GM23248 (cell line): ENCODE data around the gene NF1. TPM values are rescaled to one million over a fixed set of nuclear protein-coding genes. Genes with fewer than 3 reads are reported as not detected.
"Not testable (repeated sequence)": the region's sequence is repeated elsewhere in the genome, so short reads cannot be mapped to it uniquely, and the experiment has no call there.

Source experiments
- DNase-seq: peaks from one replicate; pipeline ENCODE4 v3.0.0-alpha.2; 2015
- H2AFZ ChIP-seq: fragments of 200-600 bp; sonication (generic); 2 replicates; pipeline ENCODE4 v1.6.1; 2016; ENCODE audit warnings: antibody characterized with exemption
- H3F3A ChIP-seq: fragments of 200-600 bp; sonication (generic); 2 replicates; pipeline ENCODE4 v1.6.1; 2016; ENCODE audit warnings: mild to moderate bottlenecking, antibody characterized with exemption, mixed run types; ENCODE audit not compliant: insufficient read depth
- H3K27ac ChIP-seq: fragments of 200-600 bp; sonication (generic); 2 replicates; pipeline ENCODE4 v1.5.1; 2016; ENCODE audit warnings: mild to moderate bottlenecking
- H3K27me3 ChIP-seq: fragments of 200-600 bp; sonication (generic); replicated peaks from 2 replicates; pipeline ENCODE4 v1.6.1; 2016; ENCODE audit warnings: mild to moderate bottlenecking; ENCODE audit not compliant: insufficient read depth
- H3K36me3 ChIP-seq: fragments of 200-600 bp; sonication (generic); 2 replicates; pipeline ENCODE4 v1.6.1; 2016; ENCODE audit warnings: low read depth, mild to moderate bottlenecking
- H3K4me1 ChIP-seq: fragments of 200-600 bp; sonication (generic); 2 replicates; pipeline ENCODE4 v1.6.1; 2016; ENCODE audit warnings: mild to moderate bottlenecking; ENCODE audit not compliant: insufficient read depth
- H3K4me2 ChIP-seq: fragments of 200-600 bp; sonication (generic); one replicate; pipeline ENCODE4 v1.6.1; 2016; ENCODE audit warnings: mild to moderate bottlenecking; ENCODE audit not compliant: unreplicated experiment
- H3K4me3 ChIP-seq: fragments of 200-600 bp; sonication (generic); 2 replicates; pipeline ENCODE4 v1.5.1; 2016; ENCODE audit warnings: mild to moderate bottlenecking
- H3K79me2 ChIP-seq: fragments of 200-600 bp; sonication (generic); 2 replicates; pipeline ENCODE4 v1.6.1; 2016; ENCODE audit warnings: mild to moderate bottlenecking; ENCODE audit not compliant: insufficient read depth
- H3K9ac ChIP-seq: fragments of 200-600 bp; sonication (generic); 2 replicates; pipeline ENCODE4 v1.6.1; 2016; ENCODE audit warnings: mild to moderate bottlenecking
- H3K9me2 ChIP-seq: fragments of 200-600 bp; sonication (generic); 2 replicates; pipeline ENCODE4 v1.6.1; 2016; ENCODE audit warnings: mixed run types, mild to moderate bottlenecking, moderate library complexity; ENCODE audit not compliant: insufficient read depth
- H3K9me3 ChIP-seq: fragments of 200-600 bp; sonication (generic); one replicate; pipeline ENCODE4 v1.6.1; 2017; ENCODE audit warnings: low read depth
- H4K20me1 ChIP-seq: fragments of 200-600 bp; sonication (generic); 2 replicates; pipeline ENCODE4 v1.6.0; 2016; ENCODE audit not compliant: insufficient read depth
- EZH2 ChIP-seq: fragments of 200-600 bp; sonication (generic); IDR thresholded peaks from 2 replicates; pipeline ENCODE4 v1.6.1; 2018; ENCODE audit warnings: antibody characterized with exemption, mild to moderate bottlenecking; ENCODE audit not compliant: insufficient read depth, poor library complexity, severe bottlenecking
- EZH2phosphoT487 ChIP-seq: fragments of 200-600 bp; sonication (generic); IDR thresholded peaks from 2 replicates; pipeline ENCODE4 v1.6.1; 2018; ENCODE audit warnings: antibody characterized with exemption, moderate library complexity, mild to moderate bottlenecking, low read depth; ENCODE audit not compliant: insufficient read depth
- WGBS, 2 experiments: methylation state at CpG; one replicate each; pipeline ENCODE4 v1.1.6; 2015 to 2017; ENCODE audit warnings: low lambda C conversion rate in 2 of 2, low coverage in 1 of 2; ENCODE audit errors: missing lambda C conversion rate in 2 of 2; 5-methylcytosine and 5-hydroxymethylcytosine counted together
- in situ Hi-C: fragments of 300-500 bp; cut with MboI; formaldehyde crosslinking; loops from 2 replicates; pipeline ENCODE4 v1.15.0; 2020
- polyA plus RNA-seq: library from polyadenylated mRNA; unstranded; fragments of >200 nt; fragmentation: Nextera tagmentation; extraction: Ambion mirVana; gene quantifications from 2 replicates; pipeline ENCODE4 v1.2.1, GENCODE V29; 2016
- total RNA-seq: library from RNA; depleted of rRNA; stranded (reverse); fragments of >200 nt; shearing (Covaris generic); gene quantifications from 2 replicates; pipeline ENCODE4 v1.2.3, GENCODE V29; 2014

NF1 gene
- total and polyA plus RNA-seq, 2 experiments from 2014 or later: 6.1 to 24.4 TPM

DNA sequence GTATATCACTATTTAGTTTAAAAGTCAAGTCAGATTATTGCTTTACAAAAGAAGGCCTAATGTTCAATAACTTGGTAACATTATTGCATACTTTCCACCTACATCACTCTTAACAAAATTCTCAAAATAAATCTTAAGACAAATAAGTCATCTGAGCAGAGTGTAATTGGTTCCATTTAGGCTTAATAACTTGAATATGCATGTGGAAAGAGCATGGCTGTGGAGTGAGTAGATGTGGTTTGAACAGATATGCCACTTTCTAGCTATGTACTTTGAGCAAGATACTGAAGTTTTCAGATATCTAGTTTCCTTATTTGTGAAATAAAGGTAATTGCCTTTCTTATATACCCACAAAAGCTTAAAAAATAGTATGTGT is 233.4 kb downstream of the NF1 start:
- H3K27ac ChIP-seq: peak overlapping the region; percentile 80

DNA sequence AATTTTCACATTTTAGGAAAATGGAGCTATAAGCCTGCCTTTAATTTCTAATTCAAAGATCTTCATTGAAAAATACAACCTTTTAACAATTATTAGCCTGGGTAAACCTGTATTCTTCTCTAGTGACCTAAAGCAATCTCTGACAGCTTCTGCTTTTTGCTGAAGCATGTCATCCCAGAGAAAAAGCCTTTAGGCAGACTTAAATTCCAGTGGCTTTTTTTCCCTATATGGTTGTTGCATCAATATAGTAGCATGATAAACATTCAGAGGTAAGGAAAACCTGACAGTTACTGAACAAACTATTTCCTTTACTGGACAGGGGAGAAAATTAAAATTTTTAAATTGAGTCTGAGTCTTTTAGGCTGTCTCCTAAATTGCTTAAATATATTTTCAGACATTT is 234.4 kb downstream of the NF1 start:
- H3K36me3 ChIP-seq: peaks cover 10% of the 10 kb centered on the region
- H3K27ac ChIP-seq: no peak overlapping the region
- H3K4me1 ChIP-seq: peaks cover 36% of the 10 kb centered on the region
- H2AFZ ChIP-seq: no peak overlapping the region
- peaks cover 34% of the 10 kb centered on the region for H3F3A ChIP-seq
- H3K9ac ChIP-seq: no peak overlapping the region
- TF ChIP-seq EZH2: no peak
- no peak for TF ChIP-seq EZH2phosphoT487
- H3K27me3 ChIP-seq: no peaks in the 10 kb centered on the region
- peak overlapping the region; percentile 50 for H3K4me2 ChIP-seq
- H4K20me1 ChIP-seq: no peaks in the 10 kb centered on the region
- in situ Hi-C loops: no loop called here
- no peak overlapping the region for H3K4me3 ChIP-seq
- H3K9me3 ChIP-seq: no peaks in the 10 kb centered on the region
- peak; percentile 34 for DNase-seq
- H3K79me2 ChIP-seq: no peaks in the 10 kb centered on the region
- H3K9me2 ChIP-seq: no peaks in the 10 kb centered on the region

More for the DNA sequence above, 233.4 kb downstream of the NF1 start:
- Histone ChIP-seq H3K9me3 (no peaks in the 10 kb centered on the region), H3K4me1 (peaks cover 36% of the 10 kb centered on the region), H3K4me2 (peak overlapping the region; percentile 50), H3K27me3 (no peaks in the 10 kb centered on the region), H3F3A (peaks cover 34% of the 10 kb centered on the region), H3K36me3 (peaks cover 10% of the 10 kb centered on the region), H2AFZ (no peak overlapping the region), H3K79me2 (no peaks in the 10 kb centered on the region), H3K9me2 (no peaks in the 10 kb centered on the region), H3K9ac (peak overlapping the region; percentile 35), H3K4me3 (peak overlapping the region; percentile 10; the same call in 1 of the 2 replicates), H4K20me1 (no peaks in the 10 kb centered on the region)
- DNase-seq: peak; percentile 77
- TF ChIP-seq EZH2phosphoT487 (0 out of 2 replicates have a peak, but pooled peaks have one; percentile 2), EZH2 (no peak)
- in situ Hi-C loops: no loop called here

DNA sequence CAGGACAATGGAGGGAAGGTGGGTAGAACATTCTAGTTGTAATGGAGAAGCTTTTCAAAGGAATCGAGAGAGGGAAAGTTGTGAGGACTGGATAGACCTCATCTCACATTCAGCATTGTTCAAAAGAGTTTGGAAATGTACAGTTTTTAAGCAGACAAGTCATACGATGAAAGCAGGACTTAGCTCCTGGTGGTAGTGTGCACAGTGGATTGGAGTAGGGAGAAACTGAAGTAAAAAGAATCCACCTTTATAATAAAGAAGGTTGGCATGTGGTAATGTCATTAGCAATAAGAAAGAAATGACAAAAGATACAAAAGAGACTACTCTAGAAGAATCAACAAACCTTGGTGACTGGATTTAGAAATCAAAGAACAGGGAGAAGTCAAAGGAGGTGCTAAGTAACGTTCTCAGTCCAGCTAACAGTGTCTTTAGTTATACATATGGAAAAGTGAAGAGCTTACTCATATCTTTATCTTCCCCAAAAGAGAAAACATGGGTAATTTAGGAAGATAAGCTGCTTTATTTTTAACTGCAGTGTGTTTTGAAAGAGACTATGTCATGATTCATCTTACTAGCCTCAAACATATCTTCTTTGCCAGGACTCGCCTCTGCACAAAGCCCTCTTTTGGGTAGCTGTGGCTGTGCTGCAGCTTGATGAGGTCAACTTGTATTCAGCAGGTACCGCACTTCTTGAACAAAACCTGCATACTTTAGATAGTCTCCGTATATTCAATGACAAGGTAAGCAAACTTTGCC is 245.3 kb downstream of the NF1 start:
- Histone ChIP-seq H3K9ac (no peak overlapping the region), H3K9me3 (no peaks in the 10 kb centered on the region), H3F3A (peaks cover 26% of the 10 kb centered on the region), H3K79me2 (no peaks in the 10 kb centered on the region), H3K27ac (peak overlapping the region; percentile 27), H3K4me1 (peaks cover 15% of the 10 kb centered on the region), H3K4me2 (peak overlapping the region; percentile 48), H3K9me2 (no peaks in the 10 kb centered on the region), H2AFZ (no peak overlapping the region), H4K20me1 (no peaks in the 10 kb centered on the region), H3K27me3 (no peaks in the 10 kb centered on the region), H3K36me3 (peaks cover 28% of the 10 kb centered on the region), H3K4me3 (no peak overlapping the region)
- peak; percentile 86 for DNase-seq
- WGBS, 2 experiments: 63 to 65% methylated on average over 6 of the region's 6 CpGs
- TF ChIP-seq EZH2 (no peak), EZH2phosphoT487 (no peak)
- in situ Hi-C loops: no loop called here

DNA sequence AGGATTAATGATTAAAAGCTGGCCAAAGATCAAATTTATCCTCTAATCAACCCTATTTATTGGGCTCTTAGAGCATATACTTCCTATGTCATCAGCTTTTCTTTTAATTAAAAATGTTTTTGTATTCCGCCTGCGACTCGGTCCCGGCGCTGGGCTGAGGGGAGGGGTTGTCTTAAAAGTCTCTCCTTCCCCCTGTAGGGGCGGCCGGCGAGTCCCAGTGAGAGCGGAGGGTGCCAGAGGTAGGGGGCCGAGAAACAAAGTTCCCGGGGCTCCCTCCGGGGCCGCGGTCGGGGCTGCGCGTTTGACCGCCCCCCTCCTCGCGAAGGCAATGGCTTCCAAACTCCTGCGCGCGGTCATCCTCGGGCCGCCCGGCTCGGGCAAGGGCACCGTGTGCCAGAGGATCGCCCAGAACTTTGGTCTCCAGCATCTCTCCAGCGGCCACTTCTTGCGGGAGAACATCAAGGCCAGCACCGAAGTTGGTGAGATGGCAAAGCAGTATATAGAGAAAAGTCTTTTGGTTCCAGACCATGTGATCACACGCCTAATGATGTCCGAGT is 250.5 kb downstream of the NF1 start:
- H3K4me2 ChIP-seq, H2AFZ ChIP-seq, H3K4me3 ChIP-seq, H3K79me2 ChIP-seq, H3K4me1 ChIP-seq, H3F3A ChIP-seq, H4K20me1 ChIP-seq, H3K9ac ChIP-seq, H3K9me2 ChIP-seq, in situ Hi-C loops, DNase-seq, H3K27me3 ChIP-seq, H3K9me3 ChIP-seq, H3K27ac ChIP-seq: not testable (repeated sequence)
- peaks cover 21% of the 10 kb centered on the region for H3K36me3 ChIP-seq
- WGBS, 2 experiments: 85 to 86% methylated on average over 16 to 25 of the region's 34 CpGs

DNA sequence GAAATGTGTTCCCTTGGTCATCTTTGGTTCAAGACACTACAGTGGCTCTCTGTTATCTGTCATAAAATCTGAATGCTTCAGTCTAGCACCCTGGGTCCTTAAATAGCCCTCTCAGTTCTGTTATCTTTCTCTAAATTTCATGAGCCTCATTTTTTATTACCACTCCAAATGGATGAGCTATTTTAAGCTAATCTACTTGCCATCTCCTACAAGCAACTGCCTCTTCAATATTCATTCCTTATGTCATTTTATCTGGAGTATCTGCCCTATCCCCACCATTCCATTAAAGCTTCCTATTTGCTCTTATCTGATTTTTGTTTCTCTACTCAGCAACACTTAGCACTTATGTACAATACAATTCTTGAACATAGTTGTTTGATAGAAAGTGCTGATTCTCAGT is 254.7 kb downstream of the NF1 start:
- DNase-seq: no peak
- H3K27ac ChIP-seq: no peak overlapping the region
- in situ Hi-C loops: no loop called here

More for the DNA sequence above, 254.7 kb downstream of the NF1 start:
- no peak overlapping the region for H3K9ac ChIP-seq
- H3K27me3 ChIP-seq: no peaks in the 10 kb centered on the region
- no peaks in the 10 kb centered on the region for H3F3A ChIP-seq
- H4K20me1 ChIP-seq: no peaks in the 10 kb centered on the region
- H3K4me1 ChIP-seq: no peaks in the 10 kb centered on the region
- H2AFZ ChIP-seq: no peak overlapping the region
- no peak overlapping the region for H3K4me3 ChIP-seq
- no peak for TF ChIP-seq EZH2phosphoT487
- TF ChIP-seq EZH2: no peak
- peaks cover 43% of the 10 kb centered on the region for H3K36me3 ChIP-seq
- no peak overlapping the region for H3K4me2 ChIP-seq
- no peaks in the 10 kb centered on the region for H3K9me2 ChIP-seq
- H3K9me3 ChIP-seq: no peaks in the 10 kb centered on the region
- H3K79me2 ChIP-seq: no peaks in the 10 kb centered on the region
